ENCODE results near the gene RPTN.

Gene RPTN

GRCh38 chr1:152111515-152111968, 47.5 kb downstream of the RPTN start:
- no peak for DNase-seq (ENCODE audit: low read depth in 2 of 2)

GRCh38 chr1:152110860-152111514, 48.0 kb downstream of the RPTN start:
- no peak for DNase-seq (ENCODE audit: low read depth in 2 of 2)

DNA sequence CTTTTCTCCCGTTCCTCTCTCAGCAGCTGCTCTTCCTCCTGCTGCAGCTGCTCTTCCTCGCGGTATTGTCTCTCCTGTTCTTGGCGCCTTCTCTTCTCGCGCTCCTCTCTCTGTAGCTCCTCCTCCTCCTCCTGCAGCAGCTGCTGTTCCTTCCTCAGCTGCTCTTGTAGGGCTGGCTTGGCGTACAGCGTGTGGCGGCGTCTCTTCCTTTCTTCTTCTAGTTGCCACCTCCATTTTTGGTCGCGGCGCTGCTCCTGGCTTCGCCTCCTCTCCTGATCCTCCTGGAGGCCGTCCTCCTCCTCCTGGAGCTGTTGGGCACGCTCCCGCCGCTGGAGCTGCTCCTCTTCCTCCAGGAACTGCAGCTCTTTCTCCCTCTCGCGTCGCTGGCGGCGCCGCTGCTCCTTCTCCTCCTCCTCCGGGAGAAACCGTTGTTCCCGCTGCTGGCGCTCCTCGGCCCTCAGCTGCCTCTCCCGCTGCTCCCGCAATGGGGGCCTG, 48.6 kb downstream of the RPTN start:
- no peak for DNase-seq (ENCODE audit: low read depth in 2 of 2)

DNA sequence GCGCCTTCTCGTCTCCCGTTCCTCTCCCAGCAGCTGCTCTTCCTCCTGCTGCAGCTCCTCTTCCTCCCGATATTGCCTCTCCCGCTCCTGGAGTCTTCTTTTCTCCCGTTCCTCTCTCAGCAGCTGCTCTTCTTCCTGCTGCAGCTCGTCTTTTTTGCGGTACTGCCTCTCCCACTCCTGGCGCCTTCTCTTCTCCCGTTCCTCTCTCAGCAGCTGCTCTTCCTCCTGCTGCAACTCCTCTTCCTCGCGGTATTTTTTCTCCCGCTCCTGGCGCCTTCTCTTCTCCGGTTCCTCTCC, 49.1 kb downstream of the RPTN start:
- DNase-seq (ENCODE audit: low read depth in 2 of 2): no peak

DNA sequence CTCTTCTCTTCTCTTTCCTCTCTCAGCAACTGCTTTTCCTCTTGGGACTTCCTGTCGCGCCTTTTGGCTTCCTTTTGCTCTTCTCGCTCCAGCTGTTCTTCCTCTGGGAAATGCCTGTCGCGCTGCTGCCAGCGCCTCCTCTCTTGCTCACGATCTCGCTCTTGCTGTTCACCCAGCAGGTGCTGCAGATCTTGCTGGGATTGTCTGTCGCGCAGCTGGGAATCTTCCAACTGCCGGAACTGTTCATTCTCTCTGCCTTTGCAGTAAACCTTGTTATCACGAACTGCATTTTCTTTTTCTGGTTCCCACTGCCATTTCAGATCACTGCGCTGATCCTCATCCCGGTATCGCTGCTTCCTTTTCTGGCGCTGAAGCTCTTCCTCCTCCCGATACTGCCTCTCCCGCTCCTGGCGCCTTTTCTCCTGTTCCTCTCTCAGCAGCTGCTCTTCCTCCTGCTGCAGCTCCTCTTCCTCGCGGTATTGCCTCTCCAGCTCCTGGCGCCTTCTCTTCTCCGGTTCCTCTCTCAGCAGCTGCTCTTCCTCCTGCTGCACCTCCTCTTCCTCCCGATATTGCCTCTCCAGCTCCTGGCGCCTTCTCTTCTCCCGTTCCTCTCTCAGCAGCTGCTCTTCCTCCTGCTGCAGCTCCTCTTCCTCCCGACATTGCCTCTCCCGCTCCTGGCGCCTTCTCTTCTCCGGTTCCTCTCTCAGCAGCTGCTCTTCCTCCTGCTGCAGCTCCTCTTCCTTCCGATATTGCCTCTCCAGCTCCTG, 49.6 kb downstream of the RPTN start:
- DNase-seq (ENCODE audit: low read depth in 2 of 2): no peak

- DNase-seq (ENCODE audit: low read depth in 2 of 2): no peak
Observed at GRCh38 chr1:152108882-152109222, 50.2 kb downstream of the RPTN start.

DNA sequence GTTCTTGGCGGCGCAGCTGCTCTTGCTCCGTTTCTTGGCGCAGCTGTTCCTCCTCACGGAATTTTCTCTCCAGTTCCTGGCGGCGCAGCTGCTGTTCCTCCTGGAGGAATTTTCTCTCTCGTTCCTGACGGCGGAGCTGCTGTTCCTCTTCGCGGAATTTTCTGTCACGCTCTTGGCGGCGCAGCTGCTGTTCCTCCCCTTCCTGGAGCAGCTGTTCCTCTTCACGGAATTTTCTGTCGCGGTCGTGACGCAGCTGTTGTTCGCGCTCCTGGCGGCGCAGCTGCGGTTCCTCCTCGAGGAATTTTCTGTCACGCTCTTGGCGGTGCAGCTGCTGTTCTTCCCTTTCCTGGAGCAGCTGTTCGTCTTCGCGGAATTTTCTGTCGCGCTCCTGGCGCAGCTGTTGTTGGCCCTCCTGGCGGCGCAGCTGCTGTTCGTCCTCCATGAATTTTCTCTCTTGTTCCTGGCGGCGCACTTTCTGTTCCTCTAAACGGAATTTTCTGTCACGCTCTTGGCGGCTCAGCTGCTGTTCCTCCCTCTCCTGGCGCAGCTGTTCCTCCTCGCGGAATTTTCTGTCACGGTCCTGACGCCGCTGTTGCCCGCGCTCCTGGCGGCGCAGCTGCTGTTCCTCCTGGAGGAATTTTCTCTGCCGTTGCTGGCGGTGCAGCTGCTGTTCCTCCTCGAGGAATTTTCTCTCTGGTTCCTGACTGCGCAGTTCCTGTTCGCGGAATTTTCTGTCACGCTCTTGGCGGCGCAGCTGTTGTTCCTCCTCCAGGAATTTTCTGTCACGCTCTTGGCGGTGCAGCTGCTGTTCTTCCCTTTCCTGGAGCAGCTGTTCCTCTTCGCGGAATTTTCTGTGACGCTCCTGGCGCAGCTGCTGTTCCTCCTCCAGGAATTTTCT, 50.8 kb downstream of the RPTN start:
- no peak for DNase-seq (ENCODE audit: low read depth in 2 of 2)

GRCh38 chr1:152107031-152107983, 51.7 kb downstream of the RPTN start:
- no peak for DNase-seq (ENCODE audit: low read depth in 2 of 2)

- no peak for DNase-seq (ENCODE audit: low read depth in 2 of 2)
Observed at GRCh38 chr1:152104854-152105253, 54.2 kb downstream of the RPTN start.
